ENCODE measurements around the gene KRTAP27-1.

DNA sequence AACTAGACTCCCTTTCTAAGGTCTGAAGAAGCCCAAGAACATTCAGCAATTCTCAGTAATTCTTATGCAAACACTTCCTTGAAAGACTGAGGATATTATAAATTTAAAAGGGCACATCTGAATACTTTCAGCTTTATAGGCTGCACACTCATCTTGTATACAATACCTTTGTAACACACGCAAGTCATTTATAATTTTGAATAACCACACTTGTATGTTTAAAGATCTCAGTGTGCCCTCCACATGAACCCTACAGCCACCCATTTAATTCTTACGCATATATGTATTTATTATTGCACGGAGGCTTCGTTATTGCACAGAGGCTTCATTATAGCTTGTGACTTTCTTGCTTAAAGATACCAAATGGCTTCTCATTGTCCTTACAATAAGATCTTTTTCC lies 1.2 kb upstream of the KRTAP27-1 start:
- TF ChIP-seq, protein P1, sequence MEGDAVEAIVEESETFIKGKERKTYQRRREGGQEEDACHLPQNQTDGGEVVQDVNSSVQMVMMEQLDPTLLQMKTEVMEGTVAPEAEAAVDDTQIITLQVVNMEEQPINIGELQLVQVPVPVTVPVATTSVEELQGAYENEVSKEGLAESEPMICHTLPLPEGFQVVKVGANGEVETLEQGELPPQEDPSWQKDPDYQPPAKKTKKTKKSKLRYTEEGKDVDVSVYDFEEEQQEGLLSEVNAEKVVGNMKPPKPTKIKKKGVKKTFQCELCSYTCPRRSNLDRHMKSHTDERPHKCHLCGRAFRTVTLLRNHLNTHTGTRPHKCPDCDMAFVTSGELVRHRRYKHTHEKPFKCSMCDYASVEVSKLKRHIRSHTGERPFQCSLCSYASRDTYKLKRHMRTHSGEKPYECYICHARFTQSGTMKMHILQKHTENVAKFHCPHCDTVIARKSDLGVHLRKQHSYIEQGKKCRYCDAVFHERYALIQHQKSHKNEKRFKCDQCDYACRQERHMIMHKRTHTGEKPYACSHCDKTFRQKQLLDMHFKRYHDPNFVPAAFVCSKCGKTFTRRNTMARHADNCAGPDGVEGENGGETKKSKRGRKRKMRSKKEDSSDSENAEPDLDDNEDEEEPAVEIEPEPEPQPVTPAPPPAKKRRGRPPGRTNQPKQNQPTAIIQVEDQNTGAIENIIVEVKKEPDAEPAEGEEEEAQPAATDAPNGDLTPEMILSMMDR (IDR thresholded peaks at IDR 0.05), result no peak
- TF ChIP-seq EP300 (IDR thresholded peaks at IDR 0.05) (no peak), POLR2A (IDR thresholded peaks at IDR 0.05) (no peak), POLR2AphosphoS5 (IDR thresholded peaks at IDR 0.05) (no peak)
